A673 (cell line): Measurements from ENCODE around the gene CUL1.

Experiments
- CTCF ChIP-seq: fragments of 300-800, 200-600 bp; sonication (generic); conservative IDR thresholded peaks from 2 replicates; pipeline ENCODE4 v1.5.1; 2017; ENCODE audit warnings: low read depth, mild to moderate bottlenecking, antibody characterized with exemption, low read length, moderate library complexity, mixed read lengths
- EZH2 ChIP-seq: fragments of 200-600 bp; sonication (generic); IDR thresholded peaks from 2 replicates; pipeline ENCODE4 v1.6.1; 2017; ENCODE audit warnings: borderline replicate concordance, low read depth, mild to moderate bottlenecking, mixed read lengths, antibody characterized with exemption, low read length; ENCODE audit not compliant: poor library complexity, severe bottlenecking

- TF ChIP-seq CTCF (no peak), EZH2 (no peak)
Measured at GRCh38 chr7:148830897-148831692, 132.4 kb downstream of the CUL1 start.
